GM20000 (cell line): ENCODE data around the gene KLHL25.

Source experiments
- DNase-seq: peaks from one replicate; pipeline ENCODE4 v3.0.0; 2012; ENCODE audit warnings: low spot score
- TF ChIP-seq, protein P1 (sequence below): IDR thresholded peaks from 2 replicates; pipeline ENCODE4 v1.5.1; 2012; ENCODE audit warnings: mild to moderate bottlenecking, control low read depth; ENCODE audit errors: extremely low read depth, missing control alignments

KLHL25 gene

DNA sequence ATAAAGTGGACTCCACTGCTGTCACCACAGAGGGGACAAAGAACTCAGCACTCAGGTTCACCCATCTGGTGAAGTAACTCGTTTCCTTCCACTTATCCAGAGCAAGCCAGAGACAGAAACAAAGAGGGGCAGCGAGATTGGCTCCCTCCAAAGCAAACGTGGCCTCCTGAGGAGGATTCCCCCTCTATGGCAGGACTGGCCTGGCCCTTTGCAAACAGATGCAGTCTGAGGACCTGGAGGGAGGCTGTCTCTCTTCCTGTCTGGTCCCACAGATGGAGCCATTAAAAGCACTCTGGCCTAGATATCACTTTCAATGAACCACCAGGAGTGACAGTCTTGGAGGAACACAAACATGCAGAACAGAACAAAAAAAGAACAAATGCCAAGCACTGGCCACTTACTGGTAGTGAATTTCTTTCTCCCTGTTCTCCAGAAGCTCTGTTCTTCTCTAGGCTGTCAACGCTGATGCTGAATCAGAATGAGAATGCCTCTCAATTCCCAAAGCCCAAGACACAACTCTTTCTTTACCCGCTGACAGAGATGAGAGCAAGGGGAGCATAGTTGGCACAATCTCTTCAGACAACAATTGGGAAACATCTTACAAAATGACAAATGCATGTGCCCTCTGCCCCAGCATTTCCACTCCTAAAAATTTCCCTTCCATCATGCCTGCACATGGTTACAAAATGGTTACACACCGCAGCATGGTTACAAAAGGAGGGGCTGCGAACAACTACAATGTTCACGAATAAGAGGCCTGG lies 14.3 kb downstream of the KLHL25 start:
- no peak for DNase-seq
- TF ChIP-seq, protein P1, sequence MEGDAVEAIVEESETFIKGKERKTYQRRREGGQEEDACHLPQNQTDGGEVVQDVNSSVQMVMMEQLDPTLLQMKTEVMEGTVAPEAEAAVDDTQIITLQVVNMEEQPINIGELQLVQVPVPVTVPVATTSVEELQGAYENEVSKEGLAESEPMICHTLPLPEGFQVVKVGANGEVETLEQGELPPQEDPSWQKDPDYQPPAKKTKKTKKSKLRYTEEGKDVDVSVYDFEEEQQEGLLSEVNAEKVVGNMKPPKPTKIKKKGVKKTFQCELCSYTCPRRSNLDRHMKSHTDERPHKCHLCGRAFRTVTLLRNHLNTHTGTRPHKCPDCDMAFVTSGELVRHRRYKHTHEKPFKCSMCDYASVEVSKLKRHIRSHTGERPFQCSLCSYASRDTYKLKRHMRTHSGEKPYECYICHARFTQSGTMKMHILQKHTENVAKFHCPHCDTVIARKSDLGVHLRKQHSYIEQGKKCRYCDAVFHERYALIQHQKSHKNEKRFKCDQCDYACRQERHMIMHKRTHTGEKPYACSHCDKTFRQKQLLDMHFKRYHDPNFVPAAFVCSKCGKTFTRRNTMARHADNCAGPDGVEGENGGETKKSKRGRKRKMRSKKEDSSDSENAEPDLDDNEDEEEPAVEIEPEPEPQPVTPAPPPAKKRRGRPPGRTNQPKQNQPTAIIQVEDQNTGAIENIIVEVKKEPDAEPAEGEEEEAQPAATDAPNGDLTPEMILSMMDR: no peak

DNA sequence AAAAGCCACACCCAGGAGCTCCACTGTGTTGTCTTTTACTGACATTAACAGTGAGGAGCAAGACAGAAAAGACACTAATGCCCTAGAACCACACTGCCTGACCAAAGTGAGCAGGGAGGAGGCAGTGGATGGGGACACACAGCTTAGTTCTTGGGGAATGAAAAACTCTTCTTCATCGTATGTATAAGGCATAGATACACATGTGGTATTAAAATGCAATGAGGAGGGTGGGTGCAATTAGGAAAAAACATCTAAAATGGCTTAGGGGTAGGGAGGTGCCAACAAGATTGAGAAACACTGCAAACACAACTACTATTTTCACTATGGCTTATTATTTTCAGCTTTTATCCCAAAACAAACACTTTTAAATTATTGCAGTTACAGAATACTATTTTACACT lies 15.5 kb downstream of the KLHL25 start:
- TF ChIP-seq, protein P1: no peak

DNA sequence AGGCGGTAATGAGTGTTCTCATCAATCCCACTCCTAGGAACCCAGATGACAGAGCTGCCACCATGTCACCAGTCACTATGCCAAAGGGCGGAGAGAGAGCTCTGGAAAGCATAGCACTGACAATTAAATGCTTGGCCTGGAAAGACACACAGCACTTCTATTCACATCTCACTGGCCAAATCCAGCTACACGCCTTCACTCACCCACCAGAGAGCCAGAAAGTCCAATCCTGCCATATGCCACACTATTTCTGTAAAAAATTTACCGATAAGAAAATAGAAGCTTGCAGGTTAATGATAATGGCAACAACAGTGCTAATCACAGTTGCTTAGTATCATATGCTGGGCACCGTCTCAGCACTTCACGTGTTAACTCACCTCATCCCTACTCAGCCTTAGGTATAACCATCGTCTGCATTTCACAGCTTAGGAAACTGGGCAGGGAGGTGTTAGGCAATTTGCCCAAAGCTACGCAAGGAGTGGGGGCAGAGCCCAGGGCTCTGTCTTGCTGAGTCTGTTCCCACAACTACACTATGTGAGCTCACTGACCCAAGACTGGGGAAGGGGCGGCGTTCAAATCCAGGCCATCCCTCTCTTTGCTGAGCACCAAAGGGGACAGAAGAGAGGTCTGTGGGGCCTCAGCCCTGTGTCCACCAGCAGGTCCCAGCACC lies 16.5 kb downstream of the KLHL25 start:
- TF ChIP-seq, protein P1: no peak
- no peak for DNase-seq

More for the DNA sequence above, 15.5 kb downstream of the KLHL25 start:
- no peak for DNase-seq

DNA sequence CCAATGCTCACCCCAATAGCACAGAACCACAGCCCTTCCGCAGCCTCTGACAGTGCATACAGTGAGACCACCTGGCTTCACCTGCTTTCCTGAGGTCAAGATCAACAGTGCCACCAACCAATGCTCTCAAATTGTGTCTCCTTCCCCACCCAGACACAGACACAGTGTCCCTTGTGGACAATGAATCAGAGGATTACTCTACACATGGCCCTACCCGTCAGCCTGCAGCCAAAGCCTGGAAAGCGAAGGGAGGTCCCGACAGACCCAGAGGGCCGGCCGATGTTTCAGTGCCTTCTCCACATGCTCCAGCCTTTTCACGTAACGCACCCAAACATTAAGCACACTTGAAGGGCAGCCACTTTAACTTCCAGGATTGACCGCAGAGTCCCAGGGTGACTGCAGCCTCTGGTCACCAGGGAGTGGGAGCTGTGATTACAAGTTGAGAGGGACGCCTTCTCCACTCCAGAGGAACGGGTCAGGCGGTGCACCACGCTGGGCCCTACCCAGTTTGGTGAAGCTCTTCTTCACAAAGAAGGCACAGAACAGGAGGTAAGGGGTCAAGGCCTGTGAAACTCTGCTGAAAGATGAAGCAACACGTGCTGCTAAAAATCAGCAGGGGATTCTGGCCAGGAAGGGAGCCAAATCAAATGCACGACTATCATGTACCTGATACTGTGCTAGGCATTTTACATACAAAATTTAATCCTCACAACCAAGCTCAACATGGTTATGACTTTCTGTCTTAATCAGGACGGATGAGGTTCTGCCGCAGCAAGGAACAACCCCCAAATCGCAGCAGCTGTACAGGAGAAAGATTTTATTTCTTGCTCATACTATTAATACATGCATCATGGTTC lies 17.2 kb downstream of the KLHL25 start:
- TF ChIP-seq, protein P1: no peak
- no peak for DNase-seq

DNA sequence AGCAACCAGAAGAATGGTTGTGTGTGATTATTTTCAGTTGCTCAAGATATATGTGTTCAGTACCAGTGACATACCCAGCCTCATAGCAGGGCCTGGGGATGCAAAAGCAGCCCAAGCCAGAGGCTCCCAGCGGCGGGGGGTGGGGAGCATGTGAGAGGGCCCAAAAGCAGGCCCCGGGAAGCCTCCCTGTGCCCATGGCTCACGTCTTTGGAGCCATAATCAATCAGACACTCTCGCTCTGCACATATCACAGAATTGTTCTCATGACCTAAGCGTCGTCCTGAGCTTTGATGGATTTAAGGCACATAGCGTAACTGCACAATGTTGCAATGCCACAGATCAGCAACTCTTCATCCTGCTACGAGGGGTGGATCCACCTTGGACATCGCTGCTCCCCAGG lies 20.8 kb downstream of the KLHL25 start:
- TF ChIP-seq, protein P1: no peak
- DNase-seq: no peak

DNA sequence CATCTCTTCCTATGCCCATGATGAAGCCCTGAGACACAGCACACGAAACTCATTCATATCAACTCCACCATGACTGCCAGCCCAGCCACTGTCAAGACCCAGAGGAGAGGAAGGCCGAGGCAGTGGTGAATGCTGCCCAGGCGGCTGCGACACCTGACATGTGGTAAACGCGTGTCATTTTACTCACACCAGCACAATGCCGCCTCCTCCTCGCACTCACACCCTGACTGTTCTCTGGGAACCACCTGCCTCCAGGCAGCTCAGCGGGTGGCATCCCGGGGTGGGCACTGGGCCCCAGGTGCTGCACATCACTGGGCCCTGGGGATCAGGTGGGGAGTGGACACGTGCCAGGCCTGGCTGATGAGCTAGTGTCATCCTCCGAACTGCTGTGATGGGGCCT lies 21.5 kb downstream of the KLHL25 start:
- DNase-seq: no peak
- TF ChIP-seq, protein P1: no peak
